Erythroblast (primary cell): ENCODE results near the gene CPXM2.

Source experiments
- GATA1 ChIP-seq: IDR thresholded peaks from 2 replicates; pipeline ENCODE4 v1.6.1; 2011; ENCODE audit warnings: low read depth, mild to moderate bottlenecking, control low read depth, low read length, moderate library complexity
- POLR2A ChIP-seq: IDR thresholded peaks from 2 replicates; pipeline ENCODE4 v1.6.1; 2011; ENCODE audit warnings: mild to moderate bottlenecking, low read length

GRCh38 chr10:123795846-123796590 is 95.6 kb downstream of the CPXM2 start:
- TF ChIP-seq POLR2A: no peak
- TF ChIP-seq GATA1: no peak
